A549 treated with CpdA at 1 μM for 4 hours (cell line): ENCODE measurements around the gene WDFY1. TPM values are rescaled to one million over a fixed set of nuclear protein-coding genes. Genes with fewer than 3 reads are reported as not detected.

ENCODE experiments used
- total RNA-seq: library from RNA; stranded (reverse); fragments of 200-300 nt; extraction: Qiagen RNA extraction; gene quantifications from 5 replicates; pipeline ENCODE4 v1.2.3, GENCODE V29; 2022; ENCODE audit warnings: low read depth

The WDFY1 gene, protein sequence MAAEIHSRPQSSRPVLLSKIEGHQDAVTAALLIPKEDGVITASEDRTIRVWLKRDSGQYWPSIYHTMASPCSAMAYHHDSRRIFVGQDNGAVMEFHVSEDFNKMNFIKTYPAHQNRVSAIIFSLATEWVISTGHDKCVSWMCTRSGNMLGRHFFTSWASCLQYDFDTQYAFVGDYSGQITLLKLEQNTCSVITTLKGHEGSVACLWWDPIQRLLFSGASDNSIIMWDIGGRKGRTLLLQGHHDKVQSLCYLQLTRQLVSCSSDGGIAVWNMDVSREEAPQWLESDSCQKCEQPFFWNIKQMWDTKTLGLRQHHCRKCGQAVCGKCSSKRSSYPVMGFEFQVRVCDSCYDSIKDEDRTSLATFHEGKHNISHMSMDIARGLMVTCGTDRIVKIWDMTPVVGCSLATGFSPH
- total RNA-seq, result 29.9 to 37.8 TPM (median 37.3 TPM) in 5 replicates

DNA sequence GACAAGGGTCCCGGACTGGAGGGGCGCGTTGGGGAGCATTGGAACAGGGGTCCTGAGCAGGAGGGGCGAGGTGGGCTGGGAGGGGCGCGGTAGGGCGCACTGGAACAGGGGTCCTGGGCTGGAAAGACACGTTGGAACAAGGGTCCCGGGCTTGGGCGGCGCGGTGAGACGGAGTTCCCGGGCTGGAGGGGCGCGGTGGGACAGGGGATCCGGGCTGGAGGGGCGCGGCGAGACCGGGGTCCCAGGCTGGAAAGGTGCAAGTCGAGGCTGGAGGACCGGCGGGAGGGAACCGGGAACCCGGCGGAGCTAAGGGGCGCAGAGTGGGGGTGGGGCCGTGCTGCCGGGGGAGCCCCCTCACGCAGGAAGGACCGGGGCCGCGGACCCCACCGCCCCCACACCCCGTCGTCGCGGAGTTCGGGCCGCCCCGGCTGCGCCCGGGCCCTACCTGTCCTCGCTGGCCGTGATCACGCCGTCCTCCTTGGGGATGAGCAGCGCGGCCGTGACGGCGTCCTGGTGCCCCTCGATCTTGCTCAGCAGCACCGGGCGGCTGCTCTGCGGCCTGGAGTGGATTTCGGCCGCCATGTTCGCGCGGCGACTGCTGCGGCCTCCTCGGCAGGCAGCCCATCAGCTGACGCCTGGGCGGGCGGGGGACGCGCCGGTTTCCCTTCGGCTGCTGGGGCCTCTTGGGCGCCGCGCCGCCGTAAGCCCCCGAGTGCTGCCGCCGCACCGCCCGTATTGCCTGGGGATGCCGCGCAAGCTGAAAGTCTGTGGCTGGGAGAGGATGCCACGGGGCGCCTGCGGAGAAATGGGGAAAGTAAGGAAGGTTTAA, at the start of gene WDFY1:
Gene WDFY1, minus strand, starts transcription at position 633 of the 829 bp plus-strand sequence. Its CDS starts 51 bp downstream, at position 582.

DNA sequence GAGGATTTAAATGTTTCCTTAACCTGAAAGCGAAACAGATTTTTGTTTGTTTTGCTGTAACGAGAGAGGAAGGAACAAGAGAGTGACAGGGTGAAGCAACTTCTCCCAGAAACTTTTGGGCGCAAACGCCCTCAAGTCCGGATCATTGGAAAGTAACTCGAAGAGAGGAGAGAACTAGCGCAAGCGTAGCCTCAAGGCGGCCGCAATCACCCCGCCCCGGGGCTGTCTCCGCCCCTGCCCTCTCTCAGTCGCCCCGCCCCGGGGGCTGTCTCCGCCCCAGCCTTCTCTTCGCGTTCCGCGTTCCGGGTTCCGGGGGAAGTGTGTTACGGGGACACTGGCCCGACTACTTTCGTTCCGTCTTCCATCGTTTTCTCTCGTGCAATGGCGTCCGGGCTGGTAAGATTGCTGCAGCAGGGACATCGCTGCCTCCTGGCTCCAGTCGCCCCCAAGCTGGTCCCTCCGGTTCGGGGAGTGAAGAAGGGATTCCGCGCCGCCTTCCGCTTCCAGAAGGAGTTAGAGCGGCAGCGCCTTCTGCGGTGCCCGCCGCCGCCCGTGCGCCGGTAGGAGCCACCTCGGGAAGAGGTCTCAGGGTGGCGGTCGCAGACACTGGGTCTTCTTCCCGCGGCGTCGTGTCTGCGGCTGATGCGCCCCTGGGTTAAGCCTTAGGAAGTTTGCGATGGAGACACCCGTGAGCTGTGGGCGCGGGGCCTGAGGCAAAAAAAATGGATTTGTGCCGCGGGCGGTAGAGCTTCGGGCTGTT, 12.1 kb upstream of the WDFY1 start, which contains the start of gene MRPL44:
Gene MRPL44, plus strand, starts transcription at position 372 of the 760 bp plus-strand sequence. Its CDS starts 10 bp downstream, at position 382.

DNA sequence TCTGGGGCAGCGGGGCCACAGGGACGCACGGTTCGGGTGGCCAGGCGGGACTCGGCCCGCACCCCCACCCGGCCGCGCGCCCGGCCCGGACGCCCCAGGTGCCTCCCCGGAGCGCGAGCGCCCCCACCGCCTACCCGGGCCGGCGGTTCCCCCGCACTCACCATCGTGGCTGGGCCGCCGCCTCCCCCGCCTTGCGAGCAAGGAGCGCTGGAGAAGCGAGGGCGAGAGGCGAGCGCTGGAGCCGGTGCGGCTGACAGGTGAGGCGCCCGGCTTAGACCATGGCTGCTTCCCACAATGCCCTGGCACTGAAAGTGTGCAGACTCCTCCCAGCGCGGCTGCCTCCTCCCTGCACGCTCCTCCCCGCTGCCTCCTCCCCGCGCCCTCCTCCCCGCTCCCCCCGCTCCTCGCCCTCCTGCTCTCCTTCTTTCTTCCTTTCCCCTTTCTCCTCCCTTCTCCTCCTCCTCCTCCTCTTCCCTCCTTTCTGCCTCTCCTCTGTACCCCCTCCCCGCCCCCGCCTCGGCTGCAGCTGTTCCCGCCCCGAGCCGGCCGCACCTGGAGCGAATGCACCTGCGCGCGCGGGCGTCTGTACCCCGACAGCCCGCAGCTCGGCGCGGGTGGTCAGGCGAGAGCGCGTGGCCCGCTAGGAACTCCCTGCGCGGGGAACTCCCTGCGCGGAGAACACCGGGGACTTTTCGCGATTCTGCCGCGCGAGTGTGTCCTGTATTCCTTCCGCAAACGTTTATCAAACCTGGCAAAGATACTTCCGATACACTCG, 107.7 kb downstream of the WDFY1 start, which contains the start of gene AP1S3:
Gene AP1S3, minus strand, starts transcription at position 296 of the 775 bp plus-strand sequence. Its CDS starts 132 bp downstream, at position 164.

Other genes starting within 250 kb of the WDFY1 start
- gene AP1S3, start 107.8 kb downstream of the WDFY1 start, total RNA-seq, result 18.8 to 44.4 TPM (median 25.2 TPM) in 5 replicates
- gene MRPL44, start 12.1 kb upstream of the WDFY1 start, total RNA-seq, result 45.5 to 51.0 TPM (median 48.1 TPM) in 5 replicates
- gene SERPINE2, start 94.0 kb upstream of the WDFY1 start, total RNA-seq, result 210 to 248 TPM (median 215 TPM) in 5 replicates